Tibial nerve (tissue), 4 donors: Measurements from ENCODE around the gene BCAT1.

Experiments
- EP300 ChIP-seq, 2 donors: sonication (generic); formaldehyde crosslinking; IDR thresholded peaks; one replicate each; pipeline ENCODE4 v1.6.1; 2017; ENCODE audit warnings: antibody characterized with exemption in 2 of 2, mild to moderate bottlenecking in 1 of 2
- POLR2A ChIP-seq, 2 donors: fragments of 450-650 bp; IDR thresholded peaks; one replicate each; pipeline ENCODE4 v1.6.1; 2017; ENCODE audit warnings: antibody characterized with exemption in 2 of 2, mild to moderate bottlenecking in 2 of 2, moderate library complexity in 2 of 2
- TF ChIP-seq, protein P1 (sequence below), 5 experiments: fragments of 200-600 bp in 3 of 5; fragments of 450-650 bp in 2 of 5; sonication (generic) in 3 of 5; IDR thresholded peaks; one replicate each; pipeline ENCODE4 v1.5.1; 2016 to 2019; ENCODE audit warnings: antibody characterized with exemption in 5 of 5, mild to moderate bottlenecking in 3 of 5, moderate library complexity in 2 of 5

DNA sequence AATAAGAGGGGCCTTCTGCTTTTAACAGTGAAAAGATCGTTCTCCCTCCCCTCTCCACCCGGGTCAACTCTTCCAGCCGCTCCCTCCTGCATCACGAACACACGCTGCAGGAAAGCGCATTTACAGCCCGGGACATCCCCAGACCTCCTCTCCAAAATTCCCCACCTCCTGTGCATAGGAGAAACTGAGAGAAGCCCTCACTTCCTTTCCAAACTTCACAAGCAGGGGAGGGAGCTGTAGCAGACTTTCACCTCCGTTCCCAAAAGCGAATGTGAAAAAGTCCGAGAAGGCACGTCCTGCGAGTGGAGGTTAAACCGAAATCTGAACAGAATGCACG, 513 bp downstream of the BCAT1 start:
- TF ChIP-seq, protein P1, sequence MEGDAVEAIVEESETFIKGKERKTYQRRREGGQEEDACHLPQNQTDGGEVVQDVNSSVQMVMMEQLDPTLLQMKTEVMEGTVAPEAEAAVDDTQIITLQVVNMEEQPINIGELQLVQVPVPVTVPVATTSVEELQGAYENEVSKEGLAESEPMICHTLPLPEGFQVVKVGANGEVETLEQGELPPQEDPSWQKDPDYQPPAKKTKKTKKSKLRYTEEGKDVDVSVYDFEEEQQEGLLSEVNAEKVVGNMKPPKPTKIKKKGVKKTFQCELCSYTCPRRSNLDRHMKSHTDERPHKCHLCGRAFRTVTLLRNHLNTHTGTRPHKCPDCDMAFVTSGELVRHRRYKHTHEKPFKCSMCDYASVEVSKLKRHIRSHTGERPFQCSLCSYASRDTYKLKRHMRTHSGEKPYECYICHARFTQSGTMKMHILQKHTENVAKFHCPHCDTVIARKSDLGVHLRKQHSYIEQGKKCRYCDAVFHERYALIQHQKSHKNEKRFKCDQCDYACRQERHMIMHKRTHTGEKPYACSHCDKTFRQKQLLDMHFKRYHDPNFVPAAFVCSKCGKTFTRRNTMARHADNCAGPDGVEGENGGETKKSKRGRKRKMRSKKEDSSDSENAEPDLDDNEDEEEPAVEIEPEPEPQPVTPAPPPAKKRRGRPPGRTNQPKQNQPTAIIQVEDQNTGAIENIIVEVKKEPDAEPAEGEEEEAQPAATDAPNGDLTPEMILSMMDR (IDR thresholded peaks at IDR 0.05): no peak
- no peak for TF ChIP-seq POLR2A (IDR thresholded peaks at IDR 0.05)
- TF ChIP-seq EP300 (IDR thresholded peaks at IDR 0.05): no peak
